ENCODE measurements around the gene TP53TG5.

- TF ChIP-seq ZNF670 (tag by site-specific recombination; IDR thresholded peaks at IDR 0.05; ENCODE audit: low read depth) = no peak
- no peak for TF ChIP-seq ELK4 (IDR thresholded peaks at IDR 0.05; ENCODE audit: borderline replicate concordance, low read depth, low read length)
Measured at GRCh38 chr20:45374966-45375365, 3.2 kb downstream of the TP53TG5 start.

All from HEK293 (cell line).